Measurements from ENCODE around the gene NXNL2.

Gene NXNL2

GRCh38 chr9:88534456-88535225, at the start of gene NXNL2:
Gene NXNL2 (plus strand): TSS chr9:88535178. CDS start chr9:88535435, 257 bp downstream.
- no peak for DNase-seq (ENCODE audit: low read depth in 3 of 3)

GRCh38 chr9:88488166-88488565, 46.8 kb upstream of the NXNL2 start:
- no peak for DNase-seq (ENCODE audit: low read depth in 3 of 3)

GRCh38 chr9:88494983-88495721, 39.8 kb upstream of the NXNL2 start:
- DNase-seq (ENCODE audit: low read depth in 3 of 3), result no peak

GRCh38 chr9:88497224-88497623, 37.8 kb upstream of the NXNL2 start:
- DNase-seq (ENCODE audit: low read depth in 3 of 3), result no peak

GRCh38 chr9:88498880-88499279, 36.1 kb upstream of the NXNL2 start:
- no peak for DNase-seq (ENCODE audit: low read depth in 3 of 3)

GRCh38 chr9:88501086-88501485, 33.9 kb upstream of the NXNL2 start:
- no peak for DNase-seq (ENCODE audit: low read depth in 3 of 3)

GRCh38 chr9:88502552-88503034, 32.4 kb upstream of the NXNL2 start:
- no peak for DNase-seq (ENCODE audit: low read depth in 3 of 3)

GRCh38 chr9:88503081-88503844, 31.7 kb upstream of the NXNL2 start:
- DNase-seq (ENCODE audit: low read depth in 3 of 3), result no peak

- no peak for DNase-seq (ENCODE audit: low read depth in 3 of 3)
Measured at GRCh38 chr9:88503845-88504764, 30.9 kb upstream of the NXNL2 start.

- DNase-seq (ENCODE audit: low read depth in 3 of 3), result no peak
Measured at GRCh38 chr9:88508326-88508725, 26.7 kb upstream of the NXNL2 start.

GRCh38 chr9:88511906-88512305, 23.1 kb upstream of the NXNL2 start:
- DNase-seq (ENCODE audit: low read depth in 3 of 3), result no peak

- no peak for DNase-seq (ENCODE audit: low read depth in 3 of 3)
Measured at GRCh38 chr9:88514247-88514646, 20.7 kb upstream of the NXNL2 start.

- no peak for DNase-seq (ENCODE audit: low read depth in 3 of 3)
Measured at GRCh38 chr9:88521308-88521707, 13.7 kb upstream of the NXNL2 start.

GRCh38 chr9:88522360-88522759, 12.6 kb upstream of the NXNL2 start:
- DNase-seq (ENCODE audit: low read depth in 3 of 3), result no peak

GRCh38 chr9:88523056-88523455, 11.9 kb upstream of the NXNL2 start:
- no peak for DNase-seq (ENCODE audit: low read depth in 3 of 3)

GRCh38 chr9:88524911-88525310, 10.1 kb upstream of the NXNL2 start:
- DNase-seq (ENCODE audit: low read depth in 3 of 3), result no peak

- DNase-seq (ENCODE audit: low read depth in 3 of 3), result no peak
Measured at GRCh38 chr9:88527618-88528017, 7.4 kb upstream of the NXNL2 start.

GRCh38 chr9:88528080-88528790, 6.7 kb upstream of the NXNL2 start:
- DNase-seq (ENCODE audit: low read depth in 3 of 3), result no peak

- no peak for DNase-seq (ENCODE audit: low read depth in 3 of 3)
Measured at GRCh38 chr9:88529496-88529895, 5.5 kb upstream of the NXNL2 start.

- DNase-seq (ENCODE audit: low read depth in 3 of 3), result no peak
Measured at GRCh38 chr9:88530051-88530450, 4.9 kb upstream of the NXNL2 start.

Measured in stimulated activated CD4-positive, alpha-beta T cell treated with anti-CD3 and anti-CD28 coated beads, TNF-alpha, amount 100 ng/mL, for 48 hours (primary cell).